H1 (cell line): Measurements from ENCODE around the gene CFAP54. TPM values are rescaled to one million over a fixed set of nuclear protein-coding genes. Genes with fewer than 3 reads are reported as not detected.

ENCODE experiments used
- CHD1 ChIP-seq: IDR thresholded peaks from 2 replicates; pipeline ENCODE4 v1.6.1; 2012; ENCODE audit warnings: low read depth, low read length, improper control_type of control experiment
- EGR1 ChIP-seq: IDR thresholded peaks from 2 replicates; pipeline ENCODE4 v1.6.1; 2011; ENCODE audit warnings: low read depth, low read length, borderline replicate concordance
- EP300 ChIP-seq, 2 experiments: IDR thresholded peaks; 1 replicate in 1 of 2; 2 replicates in 1 of 2; pipeline ENCODE4 v1.6.1; 2011 to 2012; ENCODE audit warnings: low read depth in 2 of 2, low read length in 2 of 2, mild to moderate bottlenecking in 2 of 2, borderline replicate concordance in 1 of 2, inconsistent platforms in 1 of 2, moderate library complexity in 1 of 2
- HDAC6 ChIP-seq: IDR thresholded peaks from one replicate; pipeline ENCODE4 v1.7.1; 2012; ENCODE audit warnings: low read depth, mild to moderate bottlenecking, inconsistent platforms, low read length, moderate library complexity
- SAP30 ChIP-seq: fragments of 300-600 bp; sonication (generic); IDR thresholded peaks from 2 replicates; pipeline ENCODE4 v1.7.1; 2012; ENCODE audit warnings: low read length, moderate library complexity, mild to moderate bottlenecking, inconsistent platforms; ENCODE audit not compliant: insufficient read depth, insufficient replicate concordance
- polyA plus RNA-seq, 7 experiments: library from polyadenylated mRNA; depleted of rRNA in 3 of 7; stranded (reverse) in 5 of 7; unstranded in 2 of 7; fragments of >200 nt in 5 of 7; fragments of 200-250 nt in 2 of 7; gene quantifications; 1 replicate in 5 of 7; 2 replicates in 1 of 7; 4 replicates in 1 of 7; pipeline versions ENCODE4 v1.2.1 to v1.2.3, GENCODE V29; 2011 to 2013; ENCODE audit warnings: missing spikeins in 2 of 7, mixed read lengths in 2 of 7
- total RNA-seq: library from RNA; stranded (reverse); fragmentation: NEBNext Ultra II Directional; extraction: Animal tissue kit (Norgen Biotek cat#: 25700); gene quantifications from 2 replicates; pipeline ENCODE4 v1.2.1, GENCODE V29; 2021

CFAP54 gene
- total and polyA plus RNA-seq, 2 of the 8 experiments (the other 6 are each of a cell fraction or from before 2014, with no cell fraction given) = 0.17 to 0.33 TPM

- no peak for TF ChIP-seq EGR1
- TF ChIP-seq EP300 (IDR thresholded peaks at IDR 0.05; ENCODE audit: borderline replicate concordance in 1 of 2, low read depth in 2 of 2, low read length in 2 of 2) = no peak
- no peak for TF ChIP-seq HDAC6
- TF ChIP-seq SAP30 = no peak
- TF ChIP-seq CHD1 = no peak
Observed at GRCh38 chr12:96908423-96908675, 419.0 kb downstream of the CFAP54 start (continued).
